ENCODE measurements around the gene MAD1L1.

- no peak for TF ChIP-seq CTCF (IDR thresholded peaks at IDR 0.05)
- TF ChIP-seq POLR2A (IDR thresholded peaks at IDR 0.05): no peak
Measured at GRCh38 chr7:2217716-2218443, 14.9 kb downstream of the MAD1L1 start.
